Osteoblast (primary cell): ENCODE results near the gene SPRED2. TPM values are rescaled to one million over a fixed set of nuclear protein-coding genes. Genes with fewer than 3 reads are reported as not detected.

ENCODE experiments used
- DNase-seq: peaks from one replicate; pipeline ENCODE4 v3.0.0; 2011; ENCODE audit warnings: low spot score, mixed read lengths; ENCODE audit not compliant: insufficient read length; ENCODE audit errors: missing footprints
- H2AFZ ChIP-seq: 2 replicates; pipeline ENCODE4 v1.6.0; 2011; ENCODE audit warnings: mild to moderate bottlenecking, low read length
- H3K27ac ChIP-seq: 2 replicates; pipeline ENCODE4 v1.5.1; 2011; ENCODE audit warnings: mild to moderate bottlenecking, low read depth, low read length, moderate library complexity
- H3K27me3 ChIP-seq: 2 replicates; pipeline ENCODE4 v1.6.0; 2012; ENCODE audit warnings: mild to moderate bottlenecking, control low read depth, inconsistent platforms, low read length, moderate library complexity; ENCODE audit not compliant: insufficient read depth
- H3K36me3 ChIP-seq: 2 replicates; pipeline ENCODE4 v1.5.1; 2011; ENCODE audit warnings: mild to moderate bottlenecking, low read length, control low read depth, moderate library complexity; ENCODE audit not compliant: insufficient read depth
- H3K4me1 ChIP-seq: 2 replicates; pipeline ENCODE4 v1.5.1; 2011; ENCODE audit warnings: mild to moderate bottlenecking, low read length, control low read depth, moderate library complexity; ENCODE audit not compliant: insufficient read depth
- H3K4me2 ChIP-seq: 2 replicates; pipeline ENCODE4 v1.6.0; 2011; ENCODE audit warnings: mild to moderate bottlenecking, low read length; ENCODE audit not compliant: insufficient read depth
- H3K4me3 ChIP-seq: fragments of 200-600 bp; sonication (generic); 3 replicates; pipeline ENCODE4 v1.5.1; 2012; ENCODE audit warnings: mild to moderate bottlenecking, low read length, inconsistent platforms; ENCODE audit not compliant: insufficient read depth
- H3K79me2 ChIP-seq: 2 replicates; pipeline ENCODE4 v1.6.0; 2012; ENCODE audit warnings: mild to moderate bottlenecking, low read length, control low read depth, inconsistent platforms; ENCODE audit not compliant: insufficient read depth
- H3K9me3 ChIP-seq: 2 replicates; pipeline ENCODE4 v1.5.1; 2011; ENCODE audit warnings: low read depth, low read length, control low read depth
- H4K20me1 ChIP-seq: 2 replicates; pipeline ENCODE4 v1.6.0; 2012; ENCODE audit warnings: mild to moderate bottlenecking, low read length, control low read depth; ENCODE audit not compliant: insufficient read depth
- total RNA-seq: library from RNA; depleted of rRNA; stranded (reverse); fragments of >200 nt; gene quantifications from 2 replicates; pipeline ENCODE4 v1.2.3, GENCODE V29; 2012
- TF ChIP-seq, protein P1 (sequence below): IDR thresholded peaks from 2 replicates; pipeline ENCODE4 v1.5.1; 2011; ENCODE audit warnings: mild to moderate bottlenecking, low read depth, low read length, moderate library complexity; ENCODE audit errors: extremely low read depth

Gene SPRED2
- total RNA-seq, 1 donor = 17.4 TPM

DNA sequence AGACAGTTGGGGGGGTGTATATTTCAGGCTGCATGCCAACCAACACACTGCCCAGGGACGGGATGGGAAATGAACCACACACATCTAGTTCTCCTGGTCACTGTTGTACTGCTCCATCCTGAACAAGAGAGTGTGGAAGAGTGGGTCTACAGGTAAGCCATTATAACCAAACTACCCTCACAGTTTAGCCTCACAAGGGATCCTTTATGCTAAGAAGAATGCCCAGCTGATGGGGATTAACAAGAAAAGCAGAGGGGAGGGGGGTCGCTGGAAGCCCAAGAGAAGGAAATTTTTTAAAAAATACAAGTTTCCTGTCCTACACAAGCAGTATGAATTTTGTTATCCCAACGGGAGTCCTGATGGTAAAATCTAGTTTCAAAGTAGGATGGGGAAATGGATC, 16.1 kb downstream of the SPRED2 start:
- Histone ChIP-seq H3K4me3 (no peak overlapping the region), H3K27ac (no peak overlapping the region), H3K4me2 (no peak overlapping the region), H3K9me3 (no peaks in the 10 kb centered on the region), H3K4me1 (peaks cover 13% of the 10 kb centered on the region), H3K36me3 (no peaks in the 10 kb centered on the region), H2AFZ (no peak overlapping the region), H3K27me3 (no peaks in the 10 kb centered on the region), H3K79me2 (peaks cover 96% of the 10 kb centered on the region), H4K20me1 (peaks cover 60% of the 10 kb centered on the region)
- TF ChIP-seq, protein P1, sequence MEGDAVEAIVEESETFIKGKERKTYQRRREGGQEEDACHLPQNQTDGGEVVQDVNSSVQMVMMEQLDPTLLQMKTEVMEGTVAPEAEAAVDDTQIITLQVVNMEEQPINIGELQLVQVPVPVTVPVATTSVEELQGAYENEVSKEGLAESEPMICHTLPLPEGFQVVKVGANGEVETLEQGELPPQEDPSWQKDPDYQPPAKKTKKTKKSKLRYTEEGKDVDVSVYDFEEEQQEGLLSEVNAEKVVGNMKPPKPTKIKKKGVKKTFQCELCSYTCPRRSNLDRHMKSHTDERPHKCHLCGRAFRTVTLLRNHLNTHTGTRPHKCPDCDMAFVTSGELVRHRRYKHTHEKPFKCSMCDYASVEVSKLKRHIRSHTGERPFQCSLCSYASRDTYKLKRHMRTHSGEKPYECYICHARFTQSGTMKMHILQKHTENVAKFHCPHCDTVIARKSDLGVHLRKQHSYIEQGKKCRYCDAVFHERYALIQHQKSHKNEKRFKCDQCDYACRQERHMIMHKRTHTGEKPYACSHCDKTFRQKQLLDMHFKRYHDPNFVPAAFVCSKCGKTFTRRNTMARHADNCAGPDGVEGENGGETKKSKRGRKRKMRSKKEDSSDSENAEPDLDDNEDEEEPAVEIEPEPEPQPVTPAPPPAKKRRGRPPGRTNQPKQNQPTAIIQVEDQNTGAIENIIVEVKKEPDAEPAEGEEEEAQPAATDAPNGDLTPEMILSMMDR = no peak
- DNase-seq = no peak

DNA sequence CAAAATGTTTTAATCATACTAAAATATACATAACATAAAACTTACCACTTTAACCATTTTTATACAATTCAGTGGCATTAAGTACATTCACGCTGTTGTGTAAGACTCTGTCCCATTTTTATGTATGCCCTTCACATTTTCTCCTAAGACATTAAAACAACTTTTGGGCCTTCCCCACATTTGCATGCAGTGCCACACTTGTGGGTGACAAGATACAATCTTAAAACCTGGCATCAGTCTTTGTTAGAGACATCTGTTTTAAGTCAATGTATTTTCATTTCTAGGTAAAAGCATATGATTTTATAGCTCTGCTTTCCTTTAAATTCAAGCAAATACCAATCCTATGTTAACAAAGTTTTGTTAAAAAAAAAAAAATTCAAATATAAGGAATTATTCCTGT, 17.3 kb downstream of the SPRED2 start:
- H4K20me1 ChIP-seq = peaks cover 63% of the 10 kb centered on the region
- no peak overlapping the region for H3K4me3 ChIP-seq
- no peak overlapping the region for H3K27ac ChIP-seq
- peaks cover 3% of the 10 kb centered on the region for H3K4me1 ChIP-seq
- TF ChIP-seq, protein P1 = no peak
- no peaks in the 10 kb centered on the region for H3K36me3 ChIP-seq
- no peaks in the 10 kb centered on the region for H3K27me3 ChIP-seq
- H3K79me2 ChIP-seq = peaks cover 94% of the 10 kb centered on the region
- no peak overlapping the region for H2AFZ ChIP-seq
- DNase-seq = no peak
- no peak overlapping the region for H3K4me2 ChIP-seq
- no peaks in the 10 kb centered on the region for H3K9me3 ChIP-seq

DNA sequence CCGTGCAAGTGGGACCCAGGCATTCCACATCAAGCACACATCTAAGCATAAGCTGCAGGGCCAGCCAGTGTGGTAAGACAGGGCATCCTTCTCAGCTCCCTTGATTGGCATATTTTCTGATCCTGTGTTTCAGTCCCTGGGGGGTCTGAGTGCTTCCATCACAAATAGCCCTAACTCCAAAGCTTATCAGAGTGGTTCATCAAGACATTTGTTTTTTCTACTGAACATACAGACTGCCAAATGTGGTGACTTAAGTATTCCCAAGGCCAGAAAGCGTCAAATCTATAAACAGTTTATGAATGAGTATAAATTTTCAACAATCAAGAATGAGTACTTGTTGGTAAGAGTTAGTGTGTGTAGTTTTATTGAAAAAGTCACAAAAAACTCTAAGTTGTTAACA, 18.8 kb downstream of the SPRED2 start:
- Histone ChIP-seq H3K4me3 (no peak overlapping the region), H2AFZ (no peak overlapping the region), H3K4me2 (no peak overlapping the region), H3K27ac (no peak overlapping the region), H3K4me1 (peaks cover 3% of the 10 kb centered on the region), H3K27me3 (no peaks in the 10 kb centered on the region), H3K79me2 (peaks cover 95% of the 10 kb centered on the region), H3K36me3 (no peaks in the 10 kb centered on the region), H4K20me1 (peaks cover 63% of the 10 kb centered on the region), H3K9me3 (no peaks in the 10 kb centered on the region)
- DNase-seq = peak; percentile 70
- TF ChIP-seq, protein P1 = no peak

DNA sequence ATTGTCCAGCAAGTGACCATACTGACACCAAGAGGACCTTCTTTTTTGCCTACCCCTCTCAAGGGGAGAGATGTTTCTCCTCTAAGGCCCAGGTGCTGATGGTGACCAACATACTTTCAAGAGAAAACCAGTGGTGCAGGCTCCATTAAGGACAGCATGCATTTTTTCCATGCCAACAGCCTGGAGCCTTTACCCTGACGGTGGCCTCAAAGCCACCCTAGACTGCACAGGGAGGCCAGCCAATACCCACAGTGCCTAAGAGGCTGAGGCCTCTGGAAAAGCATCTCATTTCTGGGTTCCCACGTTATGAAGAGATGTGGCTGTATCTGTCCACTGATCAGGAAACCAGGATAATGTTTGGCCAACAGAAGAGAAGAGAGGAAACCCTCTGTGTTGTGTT, 19.3 kb downstream of the SPRED2 start:
- no peak overlapping the region for H3K4me3 ChIP-seq

More for the DNA sequence above, 19.3 kb downstream of the SPRED2 start:
- DNase-seq = no peak
- H3K27ac ChIP-seq = no peak overlapping the region
- TF ChIP-seq, protein P1 = no peak
- H2AFZ ChIP-seq = no peak overlapping the region
- peaks cover 95% of the 10 kb centered on the region for H3K79me2 ChIP-seq
- H3K4me1 ChIP-seq = peaks cover 3% of the 10 kb centered on the region
- H3K4me2 ChIP-seq = no peak overlapping the region
- H3K9me3 ChIP-seq = no peaks in the 10 kb centered on the region
- H3K27me3 ChIP-seq = no peaks in the 10 kb centered on the region
- no peaks in the 10 kb centered on the region for H3K36me3 ChIP-seq
- H4K20me1 ChIP-seq = peaks cover 63% of the 10 kb centered on the region
